Measurements from ENCODE around the gene KMO.

KMO gene

DNA sequence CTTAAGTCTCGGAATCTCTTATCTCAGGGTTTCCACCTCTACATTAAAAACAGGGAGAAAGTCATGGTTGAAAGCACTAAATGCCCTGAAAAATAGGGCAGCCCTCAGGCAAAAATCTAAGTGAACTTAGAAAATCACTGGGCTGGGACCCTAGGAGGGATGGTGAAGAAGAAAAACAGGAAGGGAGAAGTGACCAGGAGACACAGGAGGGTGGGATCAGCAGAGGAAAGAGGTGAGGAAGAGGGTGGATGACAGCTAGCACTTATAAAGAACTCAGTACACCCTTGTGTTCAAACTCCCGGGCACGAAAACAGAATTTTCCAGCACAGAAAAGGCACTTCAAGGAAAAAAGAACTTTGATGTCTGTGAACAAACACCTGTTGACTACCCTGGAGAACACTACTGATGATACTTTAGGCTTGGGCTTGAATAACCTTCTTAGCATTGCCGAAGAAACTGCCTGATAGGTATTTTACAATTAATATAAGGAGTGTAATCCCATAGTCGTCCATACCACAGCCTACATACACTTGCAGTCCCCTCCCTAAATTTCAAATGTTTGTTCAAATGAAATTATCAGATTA is 106.0 kb downstream of the KMO start:
- DNase-seq (ENCODE audit: low read depth in 2 of 2), result no peak
- H3K4me3 ChIP-seq (replicated peaks in 1 of 2; ENCODE audit: low read depth in 2 of 2, low read length in 2 of 2), result no peak overlapping the region
- TF ChIP-seq, protein P1, sequence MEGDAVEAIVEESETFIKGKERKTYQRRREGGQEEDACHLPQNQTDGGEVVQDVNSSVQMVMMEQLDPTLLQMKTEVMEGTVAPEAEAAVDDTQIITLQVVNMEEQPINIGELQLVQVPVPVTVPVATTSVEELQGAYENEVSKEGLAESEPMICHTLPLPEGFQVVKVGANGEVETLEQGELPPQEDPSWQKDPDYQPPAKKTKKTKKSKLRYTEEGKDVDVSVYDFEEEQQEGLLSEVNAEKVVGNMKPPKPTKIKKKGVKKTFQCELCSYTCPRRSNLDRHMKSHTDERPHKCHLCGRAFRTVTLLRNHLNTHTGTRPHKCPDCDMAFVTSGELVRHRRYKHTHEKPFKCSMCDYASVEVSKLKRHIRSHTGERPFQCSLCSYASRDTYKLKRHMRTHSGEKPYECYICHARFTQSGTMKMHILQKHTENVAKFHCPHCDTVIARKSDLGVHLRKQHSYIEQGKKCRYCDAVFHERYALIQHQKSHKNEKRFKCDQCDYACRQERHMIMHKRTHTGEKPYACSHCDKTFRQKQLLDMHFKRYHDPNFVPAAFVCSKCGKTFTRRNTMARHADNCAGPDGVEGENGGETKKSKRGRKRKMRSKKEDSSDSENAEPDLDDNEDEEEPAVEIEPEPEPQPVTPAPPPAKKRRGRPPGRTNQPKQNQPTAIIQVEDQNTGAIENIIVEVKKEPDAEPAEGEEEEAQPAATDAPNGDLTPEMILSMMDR (IDR thresholded peaks at IDR 0.05; ENCODE audit: low read depth, low read length), result no peak

DNA sequence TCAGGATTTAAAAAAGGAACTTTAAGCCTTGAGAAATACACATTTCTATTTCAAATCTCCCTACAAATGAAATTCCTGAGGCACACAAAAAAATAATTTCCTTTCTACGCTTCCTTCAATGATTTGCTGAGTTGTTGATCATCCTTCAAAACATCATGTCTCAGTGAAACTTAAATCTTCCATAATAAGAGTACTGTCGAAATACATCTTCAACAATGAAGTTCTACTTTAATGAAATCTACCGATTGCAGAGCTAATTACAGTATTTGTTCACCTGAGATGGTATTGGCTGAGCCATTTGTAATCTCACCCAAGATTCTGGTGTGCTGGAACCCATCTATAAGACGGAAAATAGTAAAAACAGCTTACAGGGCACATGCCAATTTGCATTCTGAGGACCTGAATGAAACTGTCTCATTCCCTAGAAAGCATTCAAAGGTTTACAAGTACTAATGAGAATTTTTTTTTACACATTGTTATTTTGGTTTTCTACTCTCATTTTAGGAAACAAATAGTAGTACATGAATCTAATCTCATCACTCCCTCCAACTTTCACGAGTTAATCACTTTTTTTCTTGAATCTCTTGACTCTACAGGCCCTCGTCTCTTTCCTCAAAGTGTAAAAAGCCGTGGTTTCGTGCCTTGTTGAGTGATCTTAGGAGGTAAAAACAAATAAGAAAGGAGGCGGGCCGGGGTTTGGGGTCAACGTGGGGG is 106.9 kb downstream of the KMO start:
- peak overlapping the region; percentile 86 to 90 for H3K4me3 ChIP-seq (replicated peaks in 1 of 2; ENCODE audit: low read depth in 2 of 2, low read length in 2 of 2)
- TF ChIP-seq, protein P1 (IDR thresholded peaks at IDR 0.05; ENCODE audit: low read depth, low read length), result no peak
- peak; percentile 21 to 22 for DNase-seq (ENCODE audit: low read depth in 2 of 2)

DNA sequence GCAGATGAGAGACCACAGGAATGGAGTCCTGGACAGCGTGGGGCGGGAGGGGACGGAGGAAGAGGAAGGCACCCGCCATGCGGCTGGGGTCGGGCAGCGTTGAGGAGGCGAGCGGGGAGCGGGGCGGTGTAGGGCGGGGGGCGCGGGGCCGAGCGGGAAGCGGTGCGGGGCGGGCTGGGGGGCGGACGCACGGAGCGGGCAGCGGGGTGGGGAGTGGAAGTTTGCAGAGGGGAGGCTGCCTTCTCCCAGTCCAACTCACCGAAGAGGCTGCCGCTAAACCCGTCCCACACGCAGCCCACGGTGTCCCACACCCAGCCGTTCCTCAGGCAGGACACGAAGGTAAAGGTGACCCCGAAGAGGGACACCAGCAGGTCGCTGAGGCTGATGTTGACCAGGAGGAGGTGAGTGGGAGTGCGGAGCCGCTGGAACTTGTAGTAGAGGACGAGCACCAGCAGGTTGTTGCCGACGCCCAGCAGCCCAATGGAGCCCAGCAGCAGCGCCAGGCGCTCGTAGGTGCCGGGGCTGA is 107.5 kb downstream of the KMO start:
- peak in 1 of 2 donors; percentile 43 for DNase-seq (ENCODE audit: low read depth in 2 of 2)

DNA sequence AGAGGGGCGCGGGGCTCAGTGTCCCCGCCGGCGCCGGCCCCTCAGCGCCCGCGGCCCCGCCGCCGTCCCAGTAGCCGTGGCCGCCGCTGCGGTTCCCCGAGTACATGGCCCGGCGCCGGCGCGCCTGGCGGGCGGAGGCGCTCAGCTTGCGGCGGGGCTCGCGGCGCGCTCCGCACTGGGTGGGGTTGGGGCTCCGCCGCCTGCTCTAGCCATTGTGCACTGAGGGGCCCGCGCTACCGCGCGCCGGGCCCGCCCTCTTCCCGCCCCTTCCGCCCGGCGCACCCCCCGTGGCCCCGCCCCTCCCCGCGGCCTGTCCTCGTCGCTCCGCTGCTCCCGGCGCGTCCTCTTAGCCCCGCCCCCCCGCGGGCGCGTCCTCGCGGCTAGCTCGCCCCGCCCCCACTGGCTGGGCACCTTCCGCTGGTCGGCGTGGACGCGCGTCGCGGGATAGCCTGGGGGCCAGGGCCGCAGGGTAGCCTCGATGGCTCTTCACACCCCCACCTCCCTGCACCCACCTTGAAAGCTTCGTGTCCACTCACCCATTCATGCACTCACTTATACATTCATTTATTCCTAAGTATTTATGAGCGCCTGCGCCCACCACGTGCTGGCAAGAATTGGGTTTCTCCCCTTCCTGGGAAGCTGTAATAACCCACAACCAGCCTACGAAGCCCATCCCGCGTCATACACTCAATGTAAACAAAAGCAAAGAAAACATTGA is 108.1 kb downstream of the KMO start, which contains the start of the genes CHML and OPN3:
TSS of gene CHML (minus strand) at position 221 of the 718 bp plus-strand sequence. CDS start 4,603 bp downstream, outside the sequence.
TSS of gene OPN3 (minus strand) at position 221 of the 718 bp plus-strand sequence. CDS start at position 106, 115 bp downstream.
- DNase-seq (ENCODE audit: low read depth in 2 of 2), result peak; percentile 86 to 93
- peak within 1 kb of the TSS; percentile 86 to 90 for H3K4me3 ChIP-seq (replicated peaks in 1 of 2; ENCODE audit: low read depth in 2 of 2, low read length in 2 of 2)
- TF ChIP-seq, protein P1 (IDR thresholded peaks at IDR 0.05; ENCODE audit: low read depth, low read length), result no peak

More for the DNA sequence above, 107.5 kb downstream of the KMO start:
- peak overlapping the region; percentile 86 to 90 for H3K4me3 ChIP-seq (replicated peaks in 1 of 2; ENCODE audit: low read depth in 2 of 2, low read length in 2 of 2)
- TF ChIP-seq, protein P1 (IDR thresholded peaks at IDR 0.05; ENCODE audit: low read depth, low read length), result no peak

DNA sequence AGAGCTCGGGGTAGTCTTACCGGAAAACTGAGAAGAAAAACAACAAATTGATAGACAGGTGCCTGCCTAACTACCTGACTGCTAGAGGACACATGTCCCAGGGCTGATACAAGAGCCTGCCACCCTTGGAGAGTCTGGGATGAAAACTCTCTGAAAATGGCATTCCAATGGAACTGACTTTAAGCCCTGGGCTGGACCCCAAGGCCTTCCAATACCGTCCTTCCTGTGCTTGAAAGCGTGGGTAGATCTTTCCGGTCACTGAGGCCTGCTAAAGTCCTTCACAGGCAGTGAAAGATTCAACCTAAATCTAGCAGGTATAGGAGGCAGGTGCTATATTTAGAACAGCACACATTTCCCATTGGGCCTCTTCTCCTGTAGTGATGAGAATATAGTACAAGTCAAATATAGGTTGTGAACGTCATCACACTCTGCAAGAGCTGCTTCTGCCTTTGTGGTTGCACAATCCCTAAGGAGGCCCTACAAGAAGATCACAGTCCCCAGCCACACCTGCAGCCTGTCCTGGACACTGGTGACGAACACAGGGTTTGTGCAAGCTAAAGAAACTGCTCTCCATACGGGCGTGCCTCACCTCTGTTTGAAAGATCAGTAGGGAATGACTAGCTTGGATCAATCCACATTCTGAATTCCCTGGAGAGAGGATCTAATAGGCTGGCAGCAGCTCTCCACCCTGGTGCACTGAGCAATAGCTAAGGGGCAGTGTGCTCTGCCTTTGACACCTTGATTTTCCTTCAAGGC is 108.9 kb downstream of the KMO start:
- DNase-seq (ENCODE audit: low read depth in 2 of 2), result peak in 1 of 2 donors; percentile 40
- no peak overlapping the region for H3K4me3 ChIP-seq (replicated peaks in 1 of 2; ENCODE audit: low read depth in 2 of 2, low read length in 2 of 2)
- TF ChIP-seq, protein P1 (IDR thresholded peaks at IDR 0.05; ENCODE audit: low read depth, low read length), result no peak
